GM04504 (cell line): Measurements from ENCODE around the gene AZU1.
"Not testable (repeated sequence)": the region's sequence is repeated elsewhere in the genome, so short reads cannot be mapped to it uniquely, and the experiment has no call there.

Experiments
- DNase-seq: peaks from one replicate; pipeline ENCODE4 v3.0.0-alpha.2; 2012; ENCODE audit warnings: low read depth

Gene AZU1

DNA sequence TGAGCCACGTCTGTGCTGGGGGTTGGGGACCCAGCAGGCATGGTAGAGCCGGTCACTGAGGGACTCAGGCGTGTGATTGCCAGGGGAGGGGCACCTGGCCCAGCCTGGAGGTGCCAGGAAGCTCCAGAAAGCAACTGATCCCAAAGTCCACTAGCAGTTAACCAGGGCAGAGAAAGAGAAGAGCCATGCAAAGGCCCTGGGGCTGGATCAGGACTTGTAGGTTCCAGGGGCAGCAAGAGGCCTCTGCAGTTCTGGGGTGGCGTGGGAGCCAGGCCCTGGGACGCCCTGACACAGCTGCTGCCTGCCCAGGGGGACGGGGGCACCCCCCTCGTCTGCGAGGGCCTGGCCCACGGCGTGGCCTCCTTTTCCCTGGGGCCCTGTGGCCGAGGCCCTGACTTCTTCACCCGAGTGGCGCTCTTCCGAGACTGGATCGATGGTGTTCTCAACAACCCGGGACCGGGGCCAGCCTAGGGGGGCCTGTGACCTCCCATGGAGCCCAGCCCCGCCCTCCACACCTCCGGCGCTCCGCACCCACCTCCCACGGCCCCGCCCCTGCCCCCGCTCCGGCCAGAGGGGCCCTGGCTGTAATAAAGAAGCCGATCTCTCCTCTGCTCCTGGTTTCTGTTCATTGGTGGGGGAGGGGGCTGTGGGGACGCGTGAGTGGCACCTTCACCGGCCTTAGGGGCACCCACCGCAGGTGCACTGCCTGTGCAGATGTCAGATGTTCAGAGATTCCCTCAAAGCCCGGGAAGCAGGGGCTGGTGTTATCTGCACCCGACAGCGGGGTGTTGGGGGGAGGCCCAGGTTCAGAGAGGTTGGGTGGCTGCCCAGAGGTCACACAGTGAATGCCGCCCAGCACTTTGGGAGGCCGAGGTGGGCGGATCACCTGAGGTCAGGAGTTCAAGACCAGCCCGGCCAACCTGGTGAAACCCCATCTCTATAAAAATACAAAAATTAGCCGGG, 4.1 kb downstream of the AZU1 start:
- DNase-seq: no peak

DNA sequence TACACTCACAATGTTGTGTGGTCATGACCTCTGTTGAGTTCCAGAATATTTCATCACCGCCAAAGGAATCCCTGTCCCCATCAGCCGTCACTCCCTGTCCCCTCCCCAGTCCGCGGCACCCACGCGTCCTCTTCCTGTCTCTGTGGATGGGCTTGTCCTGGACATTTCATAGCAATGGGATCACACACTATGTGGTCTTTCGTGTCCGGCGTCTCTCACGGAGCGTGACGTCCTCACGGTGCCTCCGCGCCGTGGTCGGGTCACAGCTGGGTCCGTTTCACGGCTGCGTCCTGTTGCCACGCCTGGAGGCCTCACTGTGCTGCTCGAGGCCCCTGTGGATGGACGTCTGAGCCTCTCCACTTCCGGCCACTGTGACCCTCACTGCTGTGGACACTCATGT, 6.6 kb downstream of the AZU1 start:
- no peak for DNase-seq

GRCh38 chr19:835210-835810, 7.7 kb downstream of the AZU1 start:
- DNase-seq: no peak

GRCh38 chr19:840519-841206, 13.0 kb downstream of the AZU1 start, which contains the start of gene PRTN3:
Gene PRTN3 (plus strand): TSS chr19:840999. CDS start chr19:841009, 10 bp downstream.
- DNase-seq: no peak

DNA sequence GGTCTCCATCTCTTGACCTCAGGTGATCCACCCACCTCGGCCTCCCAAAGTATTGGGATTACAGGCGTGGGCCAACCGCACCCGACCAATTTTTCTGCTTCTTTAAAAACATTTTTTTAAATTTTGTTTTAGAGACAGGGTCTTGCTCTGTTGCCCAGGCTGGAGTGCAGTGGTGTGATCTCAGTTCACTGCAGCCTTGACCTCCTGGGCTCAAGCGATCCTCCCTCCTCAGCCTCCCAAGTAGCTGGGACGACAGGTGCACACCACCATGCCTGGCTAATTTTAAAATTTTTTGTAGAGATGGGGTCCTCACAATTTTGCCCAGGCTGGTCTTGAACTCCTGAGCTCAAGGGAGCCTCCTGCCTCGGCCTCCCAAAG, 15.2 kb downstream of the AZU1 start:
- not testable (repeated sequence) for DNase-seq

- no peak for DNase-seq
These were observed 15.7 kb downstream of the AZU1 start for GRCh38 chr19:843180-843835.

- no peak for DNase-seq
These were observed 16.4 kb downstream of the AZU1 start for GRCh38 chr19:843836-844545.

GRCh38 chr19:844546-844971, 16.9 kb downstream of the AZU1 start:
- no peak for DNase-seq

DNA sequence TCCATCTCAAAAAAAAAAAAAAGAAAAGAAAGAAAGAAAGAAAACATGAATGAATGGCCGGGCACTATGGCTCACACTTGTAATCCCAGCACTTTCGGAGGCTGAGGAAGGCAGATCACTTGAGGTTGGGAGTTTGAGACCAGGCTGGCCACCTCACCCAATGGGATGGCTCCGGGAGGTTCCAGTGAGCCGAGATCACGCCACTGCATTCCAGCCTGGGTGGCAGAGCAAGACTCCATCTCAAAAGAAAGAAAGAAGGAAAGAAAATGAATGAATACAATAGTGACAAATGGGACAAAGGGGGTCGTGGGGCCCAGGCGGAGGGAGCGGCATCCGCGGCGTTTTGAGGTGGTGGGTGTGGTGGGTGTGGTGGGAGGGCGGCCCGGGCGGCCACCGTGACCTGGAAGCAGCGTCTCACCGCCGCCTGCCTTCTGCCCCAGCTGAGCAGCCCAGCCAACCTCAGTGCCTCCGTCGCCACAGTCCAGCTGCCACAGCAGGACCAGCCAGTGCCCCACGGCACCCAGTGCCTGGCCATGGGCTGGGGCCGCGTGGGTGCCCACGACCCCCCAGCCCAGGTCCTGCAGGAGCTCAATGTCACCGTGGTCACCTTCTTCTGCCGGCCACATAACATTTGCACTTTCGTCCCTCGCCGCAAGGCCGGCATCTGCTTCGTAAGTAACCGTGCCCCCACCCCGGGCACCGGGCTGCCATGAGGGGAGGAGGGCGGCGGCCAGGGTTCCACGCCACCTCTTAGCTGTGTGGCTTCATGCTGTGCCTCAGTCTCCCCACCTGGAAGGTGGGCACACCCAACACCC, 18.3 kb downstream of the AZU1 start:
- no peak for DNase-seq

DNA sequence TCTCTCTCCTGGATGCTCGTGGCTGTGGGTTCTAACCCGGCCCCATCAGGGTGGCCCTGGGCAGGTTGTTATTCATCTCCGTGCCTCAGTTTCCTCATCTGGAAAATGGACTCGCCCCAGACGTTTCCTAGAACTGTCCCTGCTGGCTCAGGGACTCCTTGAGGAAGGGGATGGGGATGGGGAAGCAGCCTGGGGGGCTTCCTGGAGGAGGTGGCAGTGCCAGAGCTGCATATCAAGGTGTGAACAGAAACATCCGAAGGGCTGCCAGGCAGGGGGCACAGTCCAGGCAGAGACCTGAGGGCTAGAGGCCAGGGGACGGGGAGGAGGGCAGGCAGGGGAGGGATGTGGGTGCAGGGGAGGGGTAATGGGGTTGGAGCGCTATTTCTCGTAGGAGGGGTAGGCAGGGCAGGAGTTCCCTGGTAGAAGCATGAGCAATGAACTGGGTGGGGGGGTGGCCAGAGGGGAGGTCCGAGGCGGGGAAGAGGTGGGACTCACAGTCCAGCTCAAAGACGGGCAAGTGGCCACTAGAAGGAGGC, 20.8 kb downstream of the AZU1 start:
- no peak for DNase-seq

- not testable (repeated sequence) for DNase-seq
These were observed 21.6 kb downstream of the AZU1 start for GRCh38 chr19:849195-849594.

GRCh38 chr19:850221-850978, 22.8 kb downstream of the AZU1 start:
- peak; percentile 89 for DNase-seq

- DNase-seq: no peak
These were observed 23.3 kb downstream of the AZU1 start for GRCh38 chr19:850979-851335.

GRCh38 chr19:852136-853013, 24.7 kb downstream of the AZU1 start, which contains the start of gene ELANE:
Gene ELANE (plus strand): TSS chr19:852303. CDS start chr19:852329, 26 bp downstream.
- no peak for DNase-seq

GRCh38 chr19:853014-853585, 25.5 kb downstream of the AZU1 start:
- DNase-seq: no peak

GRCh38 chr19:853614-854220, 26.1 kb downstream of the AZU1 start:
- not testable (repeated sequence) for DNase-seq

GRCh38 chr19:854549-854948, 26.9 kb downstream of the AZU1 start:
- DNase-seq: no peak

DNA sequence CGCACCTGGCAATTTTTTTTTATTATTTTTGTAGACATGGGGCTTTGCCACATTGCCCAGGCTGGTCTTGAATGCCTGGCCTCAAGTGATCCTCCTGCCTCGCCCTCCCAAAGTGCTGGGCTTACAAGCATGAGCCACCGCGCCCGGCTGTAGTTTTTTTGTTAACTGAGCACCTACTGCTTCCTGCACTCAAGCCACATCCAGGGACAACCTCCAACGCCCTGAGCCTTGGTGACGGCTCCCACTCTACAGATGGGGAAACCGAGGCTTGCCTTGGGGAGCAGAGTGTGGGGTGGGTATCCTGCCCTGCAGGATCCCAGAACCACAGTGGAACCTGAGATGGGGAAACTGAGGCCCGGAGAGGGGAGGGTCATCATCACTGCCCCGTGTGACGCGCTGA, 27.5 kb downstream of the AZU1 start:
- no peak for DNase-seq
